Panc1 (cell line): ENCODE data around the gene PDZD2.

Source experiments
- POLR2AphosphoS5 ChIP-seq: IDR thresholded peaks from 2 replicates; pipeline ENCODE4 v1.6.1; 2012; ENCODE audit warnings: mild to moderate bottlenecking, low read depth, low read length, moderate library complexity
- SIN3A ChIP-seq: IDR thresholded peaks from 2 replicates; pipeline ENCODE4 v1.6.1; 2012; ENCODE audit warnings: low read depth, mild to moderate bottlenecking, low read length, moderate library complexity, borderline replicate concordance; ENCODE audit not compliant: insufficient read depth
- TCF7L2 ChIP-seq: IDR thresholded peaks from 2 replicates; pipeline ENCODE4 v1.6.1; 2011; ENCODE audit warnings: mild to moderate bottlenecking, low read depth, low read length, inconsistent platforms
- TF ChIP-seq, protein P1 (sequence below): fragments of 450-650 bp; IDR thresholded peaks from 2 replicates; pipeline ENCODE4 v1.5.1; 2017; ENCODE audit warnings: mild to moderate bottlenecking
- TF ChIP-seq, protein P2 (sequence below), 2 experiments: IDR thresholded peaks; 2 replicates each; pipeline ENCODE4 v1.6.1; 2011 to 2012; ENCODE audit warnings: low read depth in 2 of 2, control low read depth in 1 of 2, low read length in 1 of 2, mild to moderate bottlenecking in 1 of 2, moderate library complexity in 1 of 2; ENCODE audit not compliant: insufficient read depth in 1 of 2

DNA sequence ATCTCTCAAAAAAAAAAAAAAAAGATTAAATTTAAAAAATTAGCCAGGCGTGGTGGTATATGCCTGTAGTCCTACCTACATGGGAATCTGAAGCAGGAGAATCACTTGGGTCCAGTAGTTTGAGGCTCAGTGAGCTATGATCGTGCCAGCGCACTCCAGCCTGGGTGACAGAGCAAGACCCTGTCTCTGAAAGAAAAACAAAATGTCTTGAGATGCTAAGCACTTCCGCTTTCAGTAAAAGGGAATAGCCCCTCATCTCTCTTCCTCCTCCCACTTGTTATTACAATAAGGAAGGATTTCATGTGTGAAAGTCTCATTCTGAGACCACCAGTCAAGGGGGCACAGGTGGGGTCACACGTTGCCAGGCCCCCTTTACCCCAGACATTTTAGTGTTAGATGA is 455.8 kb downstream of the PDZD2 start:
- TF ChIP-seq, protein P1, sequence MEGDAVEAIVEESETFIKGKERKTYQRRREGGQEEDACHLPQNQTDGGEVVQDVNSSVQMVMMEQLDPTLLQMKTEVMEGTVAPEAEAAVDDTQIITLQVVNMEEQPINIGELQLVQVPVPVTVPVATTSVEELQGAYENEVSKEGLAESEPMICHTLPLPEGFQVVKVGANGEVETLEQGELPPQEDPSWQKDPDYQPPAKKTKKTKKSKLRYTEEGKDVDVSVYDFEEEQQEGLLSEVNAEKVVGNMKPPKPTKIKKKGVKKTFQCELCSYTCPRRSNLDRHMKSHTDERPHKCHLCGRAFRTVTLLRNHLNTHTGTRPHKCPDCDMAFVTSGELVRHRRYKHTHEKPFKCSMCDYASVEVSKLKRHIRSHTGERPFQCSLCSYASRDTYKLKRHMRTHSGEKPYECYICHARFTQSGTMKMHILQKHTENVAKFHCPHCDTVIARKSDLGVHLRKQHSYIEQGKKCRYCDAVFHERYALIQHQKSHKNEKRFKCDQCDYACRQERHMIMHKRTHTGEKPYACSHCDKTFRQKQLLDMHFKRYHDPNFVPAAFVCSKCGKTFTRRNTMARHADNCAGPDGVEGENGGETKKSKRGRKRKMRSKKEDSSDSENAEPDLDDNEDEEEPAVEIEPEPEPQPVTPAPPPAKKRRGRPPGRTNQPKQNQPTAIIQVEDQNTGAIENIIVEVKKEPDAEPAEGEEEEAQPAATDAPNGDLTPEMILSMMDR: no peak
- TF ChIP-seq POLR2AphosphoS5: no peak
- TF ChIP-seq, protein P2, sequence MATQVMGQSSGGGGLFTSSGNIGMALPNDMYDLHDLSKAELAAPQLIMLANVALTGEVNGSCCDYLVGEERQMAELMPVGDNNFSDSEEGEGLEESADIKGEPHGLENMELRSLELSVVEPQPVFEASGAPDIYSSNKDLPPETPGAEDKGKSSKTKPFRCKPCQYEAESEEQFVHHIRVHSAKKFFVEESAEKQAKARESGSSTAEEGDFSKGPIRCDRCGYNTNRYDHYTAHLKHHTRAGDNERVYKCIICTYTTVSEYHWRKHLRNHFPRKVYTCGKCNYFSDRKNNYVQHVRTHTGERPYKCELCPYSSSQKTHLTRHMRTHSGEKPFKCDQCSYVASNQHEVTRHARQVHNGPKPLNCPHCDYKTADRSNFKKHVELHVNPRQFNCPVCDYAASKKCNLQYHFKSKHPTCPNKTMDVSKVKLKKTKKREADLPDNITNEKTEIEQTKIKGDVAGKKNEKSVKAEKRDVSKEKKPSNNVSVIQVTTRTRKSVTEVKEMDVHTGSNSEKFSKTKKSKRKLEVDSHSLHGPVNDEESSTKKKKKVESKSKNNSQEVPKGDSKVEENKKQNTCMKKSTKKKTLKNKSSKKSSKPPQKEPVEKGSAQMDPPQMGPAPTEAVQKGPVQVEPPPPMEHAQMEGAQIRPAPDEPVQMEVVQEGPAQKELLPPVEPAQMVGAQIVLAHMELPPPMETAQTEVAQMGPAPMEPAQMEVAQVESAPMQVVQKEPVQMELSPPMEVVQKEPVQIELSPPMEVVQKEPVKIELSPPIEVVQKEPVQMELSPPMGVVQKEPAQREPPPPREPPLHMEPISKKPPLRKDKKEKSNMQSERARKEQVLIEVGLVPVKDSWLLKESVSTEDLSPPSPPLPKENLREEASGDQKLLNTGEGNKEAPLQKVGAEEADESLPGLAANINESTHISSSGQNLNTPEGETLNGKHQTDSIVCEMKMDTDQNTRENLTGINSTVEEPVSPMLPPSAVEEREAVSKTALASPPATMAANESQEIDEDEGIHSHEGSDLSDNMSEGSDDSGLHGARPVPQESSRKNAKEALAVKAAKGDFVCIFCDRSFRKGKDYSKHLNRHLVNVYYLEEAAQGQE (IDR thresholded peaks at IDR 0.05; ENCODE audit: insufficient read depth in 1 of 2, low read depth in 2 of 2, low read length in 1 of 2): no peak
- TF ChIP-seq TCF7L2: no peak
- no peak for TF ChIP-seq SIN3A
